NCI-H510A (cell line): ENCODE results near the gene CISTR.

Source experiments
- DNase-seq: peaks from one replicate; lab custom pipeline; 2025; lab: John Stamatoyannopoulos, UW

The CISTR gene

GRCh38 chr12:53743266-53744129, 8.3 kb downstream of the CISTR start:
- no peak for DNase-seq

GRCh38 chr12:53740130-53740491, 11.7 kb downstream of the CISTR start:
- no peak for DNase-seq

- DNase-seq = no peak
Measured at GRCh38 chr12:53739214-53740129, 12.3 kb downstream of the CISTR start.

DNA sequence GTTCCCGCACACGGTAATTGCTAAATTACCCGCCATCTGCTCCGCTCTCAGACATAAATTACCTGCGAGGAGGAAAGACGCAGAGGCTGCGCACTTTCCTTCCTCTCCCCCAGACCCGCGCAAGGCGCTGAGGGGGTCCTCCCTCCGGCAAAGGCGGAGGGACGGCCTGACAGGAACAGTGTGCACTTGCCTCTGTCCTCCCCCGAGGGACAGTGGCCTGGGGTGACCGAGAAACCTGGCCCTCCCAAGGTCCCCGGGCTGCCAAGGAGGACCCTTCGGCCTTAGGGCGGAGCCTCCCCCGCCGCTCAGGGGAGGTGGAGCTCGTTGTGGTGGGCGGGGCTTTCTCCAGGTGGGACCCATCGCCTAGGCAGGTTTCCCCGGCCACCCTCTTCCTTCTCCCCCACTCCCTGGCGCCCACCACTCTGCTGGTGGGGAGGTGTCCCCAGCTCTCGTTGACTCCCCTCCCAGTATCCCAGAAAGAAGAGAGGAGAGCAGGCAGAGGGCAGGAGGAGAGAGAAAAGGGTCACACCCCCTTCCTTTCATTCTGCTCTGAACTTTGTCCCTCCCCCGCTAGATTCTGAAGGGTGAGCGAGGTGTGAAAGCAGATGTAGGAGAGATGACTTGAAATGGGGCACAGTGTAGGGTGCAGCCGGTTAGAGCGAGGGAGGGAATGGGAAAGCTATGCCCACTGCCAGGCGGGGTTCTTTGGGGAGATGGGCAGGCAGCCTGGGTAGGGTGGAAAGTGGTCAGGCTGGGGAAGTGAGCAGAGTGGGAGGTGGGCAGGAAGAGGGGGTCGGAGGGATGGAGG, 13.2 kb downstream of the CISTR start:
- no peak for DNase-seq

DNA sequence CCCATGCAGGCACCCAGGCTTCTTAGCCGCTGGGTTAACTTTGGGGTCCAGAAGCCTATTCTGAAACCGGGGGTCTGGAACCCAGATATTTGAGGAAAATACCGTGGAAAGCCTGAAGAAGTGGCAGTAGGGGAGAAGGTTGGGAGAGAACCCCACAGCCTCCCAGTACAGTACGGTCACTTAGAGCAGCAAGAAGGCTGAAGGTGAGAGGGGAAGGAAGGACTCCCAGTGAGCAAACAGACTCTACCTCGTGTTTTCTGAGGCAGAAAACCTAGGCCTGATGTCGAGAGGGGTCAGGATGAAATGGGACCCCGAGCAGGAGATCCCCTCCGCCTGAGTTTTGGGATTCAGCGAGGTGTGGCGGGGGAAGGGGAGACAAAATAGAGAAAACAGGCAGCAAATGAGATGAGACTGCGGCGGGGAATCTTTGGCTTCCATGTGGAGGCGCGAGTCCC, 13.8 kb downstream of the CISTR start:
- no peak for DNase-seq

GRCh38 chr12:53737093-53737808, 14.5 kb downstream of the CISTR start:
- no peak for DNase-seq

DNA sequence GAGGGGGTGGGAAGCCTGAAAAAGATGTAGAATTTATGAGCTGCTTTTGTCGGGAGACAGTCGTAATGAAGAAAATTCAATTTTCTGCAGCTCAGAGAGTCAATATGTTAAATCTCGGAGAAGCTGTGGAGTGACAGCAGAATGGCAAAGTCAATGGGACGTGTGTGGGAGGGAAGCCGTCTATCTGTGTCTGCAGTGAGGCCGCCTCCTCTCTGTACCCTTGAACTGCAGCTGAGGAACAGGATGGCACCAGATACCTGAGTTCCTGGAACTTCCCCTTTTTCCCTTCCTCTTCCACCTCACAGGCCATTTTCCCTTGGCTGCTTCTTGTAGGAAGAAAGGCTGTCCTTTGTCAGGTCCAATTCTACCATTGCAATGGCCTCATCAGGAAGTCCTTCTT, 15.2 kb downstream of the CISTR start:
- DNase-seq = no peak

- no peak for DNase-seq
Measured at GRCh38 chr12:53735556-53735955, 16.2 kb downstream of the CISTR start.

- no peak for DNase-seq
Measured at GRCh38 chr12:53734425-53734824, 17.4 kb downstream of the CISTR start.

GRCh38 chr12:53733807-53734200, 18.0 kb downstream of the CISTR start:
- no peak for DNase-seq

DNA sequence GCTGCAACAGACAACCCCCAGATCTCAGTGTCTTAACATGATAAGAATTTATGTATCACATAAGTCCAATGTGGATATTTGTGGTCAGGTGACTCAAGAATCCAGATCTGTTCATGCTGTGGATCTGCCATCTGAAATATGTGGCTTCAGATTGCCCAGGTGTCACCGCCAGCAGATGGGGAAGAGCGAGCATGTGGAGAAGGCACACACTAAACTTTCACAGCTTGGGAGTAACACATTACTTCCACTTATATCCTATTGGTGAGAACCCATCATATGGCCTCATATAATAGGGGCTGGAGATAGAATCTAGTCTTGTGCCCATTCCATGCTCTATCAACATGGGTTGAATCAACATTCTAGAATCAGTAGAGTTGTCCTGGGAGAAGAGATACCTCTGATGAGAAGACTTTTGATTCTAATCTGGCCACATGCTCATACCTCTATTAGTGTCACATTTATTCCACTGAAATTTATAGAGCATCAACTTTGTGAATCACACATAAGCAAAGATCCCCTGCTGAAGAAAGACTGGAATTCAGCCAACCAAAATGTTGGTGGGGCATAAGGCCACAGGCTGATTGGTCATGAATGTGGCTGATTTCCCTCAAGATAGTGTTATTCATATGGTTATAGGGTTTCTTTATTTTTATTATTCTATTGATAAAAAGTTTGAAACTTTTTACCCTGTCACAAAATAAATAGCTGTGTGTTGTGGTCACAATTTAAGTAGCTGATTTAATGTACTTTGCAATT, 18.6 kb downstream of the CISTR start:
- no peak for DNase-seq

GRCh38 chr12:53729644-53730043, 22.1 kb downstream of the CISTR start:
- no peak for DNase-seq

DNA sequence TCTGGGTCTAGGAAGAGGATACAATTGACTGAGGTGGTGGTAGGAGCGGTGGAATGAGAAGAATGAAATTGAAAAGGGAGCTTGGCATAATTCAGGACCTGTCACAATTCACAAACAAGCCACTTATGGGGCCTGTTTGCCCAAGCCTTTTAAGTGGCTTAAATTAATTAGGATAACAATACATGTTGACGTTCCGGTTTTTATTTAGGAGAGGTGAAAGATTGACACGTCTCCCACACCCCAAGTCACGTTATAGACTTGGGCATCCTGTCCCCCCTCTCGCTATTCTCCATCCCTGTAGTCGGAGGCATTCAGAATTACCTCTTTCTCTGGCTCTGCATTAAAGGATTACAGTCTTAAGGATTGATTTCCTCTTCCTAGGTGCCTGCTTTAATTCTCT, 23.6 kb downstream of the CISTR start:
- no peak for DNase-seq

DNA sequence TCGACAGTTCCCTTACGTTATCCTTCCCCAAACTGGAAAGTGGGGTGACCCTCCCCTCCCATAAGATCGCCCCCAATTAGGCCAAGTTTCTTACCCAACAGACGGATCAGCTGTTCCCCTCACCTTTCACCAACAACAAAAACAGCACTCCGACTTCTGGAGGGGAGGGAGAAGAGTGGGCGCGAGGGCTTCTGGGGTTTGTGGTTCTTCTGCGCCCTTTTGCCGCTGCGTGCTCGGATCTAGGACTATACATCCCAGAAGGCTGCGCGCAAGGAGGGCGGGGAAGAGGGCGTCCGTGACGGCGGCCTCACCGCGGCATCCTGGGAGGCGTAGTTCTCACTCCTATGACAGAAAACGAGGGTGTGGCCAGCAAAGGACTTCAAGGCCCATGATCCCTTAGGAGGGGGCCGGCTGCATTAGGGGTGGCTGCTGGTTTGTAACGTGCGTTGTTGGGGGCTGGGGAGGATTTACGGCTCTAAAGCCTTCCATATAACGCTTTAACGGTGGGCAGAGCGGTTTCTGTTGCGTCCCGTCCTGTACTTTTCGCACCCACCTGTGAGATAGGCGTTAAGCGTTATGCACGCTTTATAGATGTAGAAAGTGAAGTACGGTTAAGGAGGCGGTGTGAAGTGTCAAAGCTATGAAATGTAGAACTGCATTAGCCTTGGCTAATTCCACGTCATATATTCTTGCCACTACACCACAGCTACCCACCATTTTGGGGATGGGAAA, 24.3 kb downstream of the CISTR start, which contains the start of gene CALCOCO1:
CALCOCO1 (minus strand) TSS at position 143 of the 732 bp plus-strand sequence. CDS start 2,210 bp downstream, outside the sequence.
- peak; percentile 98 for DNase-seq

- DNase-seq = no peak
Measured at GRCh38 chr12:53726946-53727309, 24.9 kb downstream of the CISTR start.

- DNase-seq = no peak
Measured at GRCh38 chr12:53726341-53726740, 25.4 kb downstream of the CISTR start.

GRCh38 chr12:53725824-53726223, 26.0 kb downstream of the CISTR start:
- no peak for DNase-seq

DNA sequence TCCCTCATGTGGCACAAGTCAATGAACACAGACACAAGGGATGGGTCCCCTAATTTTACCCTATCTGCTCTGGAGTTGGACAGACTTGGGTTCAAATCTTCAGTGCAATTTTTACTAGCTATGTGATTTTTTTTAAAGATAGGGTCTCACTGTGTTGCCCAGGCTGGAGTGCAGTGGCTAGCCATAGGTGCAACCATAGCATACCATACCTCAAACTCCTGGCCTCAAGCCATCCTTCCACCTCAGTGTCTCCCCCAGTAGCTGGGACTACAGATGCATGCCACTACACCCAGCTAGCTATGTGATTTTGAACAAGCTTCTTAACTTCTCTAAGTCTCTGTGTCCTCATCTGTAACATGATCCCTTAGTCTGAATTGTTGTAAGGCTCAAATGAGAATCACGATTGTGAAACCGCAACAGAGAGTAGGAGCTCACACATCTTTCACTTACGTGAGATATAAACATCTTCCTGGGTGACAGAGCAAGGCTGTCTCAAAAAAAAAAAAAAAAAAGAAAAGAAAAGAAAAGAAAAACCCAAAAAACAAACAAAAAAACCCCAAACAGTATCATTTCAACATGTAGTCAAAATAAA, 29.2 kb downstream of the CISTR start:
- no peak for DNase-seq

DNA sequence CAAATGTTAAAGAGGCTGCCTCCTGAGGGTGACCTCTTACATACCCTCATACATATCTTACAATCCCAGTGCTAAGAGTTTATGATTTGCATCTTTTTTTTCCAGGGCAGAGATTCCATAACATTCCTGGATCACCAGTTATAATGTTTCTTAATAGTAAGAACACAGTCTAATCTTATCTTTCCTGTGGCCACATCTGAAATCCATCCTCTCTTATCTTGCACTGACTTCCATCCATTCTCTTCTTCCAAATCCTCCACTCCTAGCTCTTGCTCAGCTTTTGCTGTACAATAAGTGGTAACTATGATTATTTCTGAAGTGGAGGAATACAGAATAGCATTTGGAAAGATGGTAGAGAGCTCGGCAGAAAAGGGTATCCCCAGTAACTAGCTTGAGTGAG, 30.8 kb downstream of the CISTR start:
- no peak for DNase-seq

DNA sequence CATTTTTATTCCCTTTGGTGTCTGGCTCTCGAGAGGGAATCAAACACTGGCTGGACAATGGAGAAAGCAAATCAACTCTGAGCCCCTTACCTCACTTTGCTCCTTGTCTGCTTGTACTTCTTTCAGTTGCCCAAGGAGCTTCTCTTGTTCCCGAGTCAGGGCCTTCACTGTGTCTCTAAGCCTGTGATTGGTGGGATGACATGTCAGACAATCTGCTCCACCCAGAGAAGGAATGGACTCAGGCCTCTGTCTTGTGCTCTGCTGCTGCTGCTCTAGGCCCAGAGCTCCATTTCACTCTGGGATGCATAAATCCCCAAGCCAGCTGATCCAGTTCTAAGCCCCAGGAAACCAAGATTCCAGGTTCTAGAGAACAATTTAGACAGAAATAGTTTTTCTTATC, 32.1 kb downstream of the CISTR start:
- no peak for DNase-seq
